GM19240 (cell line): Measurements from ENCODE around the gene RPL36.
"Not testable (repeated sequence)": the region's sequence is repeated elsewhere in the genome, so short reads cannot be mapped to it uniquely, and the experiment has no call there.

Experiments used
- DNase-seq: peaks from one replicate; pipeline ENCODE4 v3.0.0; 2011; ENCODE audit warnings: low spot score; ENCODE audit not compliant: insufficient read length

Gene RPL36

DNA sequence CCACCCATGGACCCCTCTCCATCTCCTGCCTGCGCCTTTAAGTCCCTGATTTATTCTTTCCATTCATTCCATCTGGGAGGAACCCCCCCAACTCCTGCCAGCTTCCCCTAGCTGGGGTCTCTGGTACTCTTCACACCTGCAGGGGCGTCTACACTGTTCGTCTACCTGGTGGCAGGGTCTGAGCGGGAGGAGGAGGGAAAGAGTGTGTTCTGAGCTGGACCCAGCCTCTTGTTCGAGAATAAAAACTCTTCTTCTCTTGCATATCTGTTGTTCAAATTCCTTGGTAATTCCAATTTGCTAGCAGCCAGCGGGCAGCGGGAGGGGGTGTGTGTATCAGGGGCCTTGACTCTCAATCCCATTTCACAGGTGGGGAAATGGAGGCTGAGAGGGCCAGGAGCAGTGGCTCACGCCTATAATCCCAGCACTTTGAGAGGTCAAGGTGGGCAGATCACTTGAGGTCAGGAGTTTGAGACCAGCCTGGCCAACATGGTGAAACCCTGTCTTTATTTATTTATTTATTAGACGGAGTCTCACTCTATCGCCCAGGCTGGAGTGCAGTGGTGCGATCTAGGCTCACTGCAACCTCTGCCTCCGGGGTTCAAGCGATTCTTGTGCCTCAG lies 1.7 kb upstream of the RPL36 start:
- DNase-seq = not testable (repeated sequence)

DNA sequence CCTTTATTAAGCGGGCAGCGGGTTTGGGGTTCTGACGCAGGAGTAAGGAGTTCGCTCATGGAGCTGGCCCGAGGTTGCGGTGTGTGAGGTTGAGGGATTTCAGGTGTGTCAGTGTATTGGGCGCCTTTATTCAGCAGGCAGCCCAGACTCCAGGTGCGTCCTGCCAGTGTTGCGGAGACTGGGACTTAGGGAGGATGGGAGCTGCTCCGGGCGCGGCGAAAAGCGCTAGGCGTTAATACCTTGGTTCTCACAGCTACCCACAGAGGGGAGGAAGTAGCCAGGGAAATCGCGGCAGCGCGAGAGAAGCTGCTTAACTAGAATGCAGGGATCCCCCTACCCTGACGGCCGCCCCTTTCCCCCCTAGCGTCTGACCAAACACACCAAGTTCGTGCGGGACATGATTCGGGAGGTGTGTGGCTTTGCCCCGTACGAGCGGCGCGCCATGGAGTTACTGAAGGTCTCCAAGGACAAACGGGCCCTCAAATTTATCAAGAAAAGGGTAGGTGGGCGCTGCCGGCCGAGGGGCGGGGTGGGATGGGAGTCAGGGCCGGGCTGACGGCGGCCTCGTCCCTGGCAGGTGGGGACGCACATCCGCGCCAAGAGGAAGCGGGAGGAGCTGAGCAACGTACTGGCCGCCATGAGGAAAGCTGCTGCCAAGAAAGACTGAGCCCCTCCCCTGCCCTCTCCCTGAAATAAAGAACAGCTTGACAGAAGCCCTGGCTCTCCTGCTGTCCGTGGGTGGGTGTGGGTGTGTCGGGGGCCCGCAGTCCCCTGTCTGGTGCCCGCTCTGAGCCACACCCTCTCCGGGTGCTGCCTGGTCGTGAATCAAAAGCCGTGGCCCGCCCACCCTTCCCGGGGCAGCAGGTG lies 1.1 kb downstream of the RPL36 start:
- no peak for DNase-seq

DNA sequence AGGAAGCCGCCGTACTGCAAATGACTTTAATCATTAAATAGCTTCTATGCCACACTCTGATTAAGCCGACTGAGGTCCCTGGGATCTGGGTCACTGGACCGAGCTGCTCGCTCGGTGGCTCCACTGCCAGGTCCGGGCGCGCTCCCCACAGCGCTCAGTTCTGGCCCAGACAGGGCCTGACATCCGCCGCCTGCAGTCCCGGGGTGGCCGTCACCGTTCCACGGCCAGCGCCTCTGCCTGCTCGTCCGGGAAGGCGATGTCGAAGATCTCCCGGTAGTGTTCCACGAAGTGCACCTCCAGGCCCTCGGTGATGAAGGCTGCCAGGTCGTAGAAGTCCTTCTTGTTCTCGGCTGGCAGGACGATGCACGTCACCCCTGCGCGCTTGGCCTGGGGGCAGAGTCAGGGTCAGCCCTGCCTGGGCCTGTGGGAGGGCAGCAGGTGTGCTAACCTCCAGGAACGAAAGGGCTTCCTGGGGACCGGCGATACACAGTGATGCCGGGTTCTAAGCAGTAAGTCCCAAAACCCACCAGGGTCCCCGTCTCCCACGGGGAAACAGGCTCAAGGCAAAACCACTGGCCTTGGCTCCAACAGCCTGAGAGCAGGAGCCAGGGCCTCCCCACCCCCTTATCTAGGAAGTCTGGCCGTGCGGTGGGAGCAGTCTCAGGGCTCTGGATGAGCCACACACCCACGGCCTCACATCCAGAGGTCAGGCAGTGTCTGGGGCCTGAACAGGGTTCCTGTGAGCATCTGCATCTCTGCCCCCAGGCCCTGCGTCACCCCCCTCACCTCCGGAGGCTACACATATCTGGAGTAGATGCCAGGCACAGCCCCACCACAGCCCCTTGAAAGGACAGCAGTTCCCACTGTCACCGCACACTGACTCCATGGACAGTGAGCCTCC lies 2.0 kb downstream of the RPL36 start:
- DNase-seq = no peak

DNA sequence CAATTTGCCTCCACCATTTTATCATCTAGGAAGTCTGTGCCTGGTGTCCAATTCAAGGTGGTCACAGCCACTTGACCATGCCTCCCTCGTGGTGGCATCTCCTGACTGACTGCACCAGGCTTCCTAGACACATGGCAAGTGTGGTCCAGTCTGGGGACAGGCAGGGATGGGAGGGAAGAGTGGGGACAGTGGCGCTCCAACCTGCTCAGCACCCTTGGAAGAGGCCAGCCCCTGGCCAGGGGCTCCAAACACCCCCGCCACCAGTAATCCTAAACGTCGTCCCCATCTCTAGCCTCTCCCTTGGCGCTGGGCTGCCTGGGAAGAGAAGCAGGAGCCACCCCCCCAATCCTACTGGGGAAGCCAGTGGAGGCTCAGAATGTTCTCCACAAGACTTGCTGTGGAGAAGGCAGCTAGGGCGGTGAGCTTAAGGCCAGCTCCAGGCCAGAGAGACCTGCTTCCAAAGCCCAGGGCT lies 2.7 kb downstream of the RPL36 start:
- DNase-seq = no peak

DNA sequence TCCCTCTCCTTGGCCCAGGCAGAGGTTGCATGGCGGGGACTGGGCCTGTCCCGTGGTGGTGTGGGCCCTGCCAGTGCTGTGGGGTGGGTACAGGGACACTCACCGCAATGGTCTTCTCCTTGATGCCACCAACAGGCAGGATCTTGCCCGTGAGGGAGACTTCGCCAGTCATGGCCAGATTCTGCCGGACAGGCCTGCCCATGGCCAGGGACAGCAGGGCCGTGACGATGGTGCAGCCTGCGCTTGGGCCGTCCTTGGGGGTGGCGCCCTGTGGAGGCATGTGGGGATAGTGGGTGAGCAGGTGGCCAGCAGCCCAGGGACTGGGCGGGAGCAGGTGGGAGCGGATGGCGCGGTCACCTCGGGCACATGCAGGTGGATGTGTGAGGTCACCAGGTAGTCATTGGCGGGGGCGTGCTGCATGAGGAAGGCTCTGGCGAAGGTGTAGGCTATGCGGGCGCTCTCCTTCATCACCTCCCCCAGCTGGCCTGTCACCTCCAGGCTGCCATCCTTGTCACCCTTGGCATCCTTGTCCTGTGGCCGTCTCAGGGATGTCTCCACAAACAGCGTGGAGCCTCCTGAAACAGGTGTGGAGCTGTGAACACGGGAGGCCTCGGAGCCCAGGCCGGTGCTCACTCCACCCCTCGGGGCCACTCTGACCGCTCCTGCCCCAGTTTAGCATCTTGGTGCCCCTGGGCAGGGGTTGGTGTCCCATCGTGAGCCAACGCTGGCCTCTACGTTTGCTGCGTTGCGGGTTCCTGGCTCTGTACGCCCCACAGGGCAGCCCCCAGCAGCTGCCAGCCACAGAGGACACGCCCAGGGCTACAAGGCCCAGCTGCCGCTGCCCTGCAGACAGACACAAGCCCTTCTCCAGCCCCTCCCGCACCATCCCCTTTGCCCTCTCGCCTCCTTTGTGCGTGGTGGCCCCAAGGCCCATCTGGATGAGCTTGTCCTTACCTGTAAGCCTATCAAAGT lies 3.4 kb downstream of the RPL36 start:
- DNase-seq = no peak

DNA sequence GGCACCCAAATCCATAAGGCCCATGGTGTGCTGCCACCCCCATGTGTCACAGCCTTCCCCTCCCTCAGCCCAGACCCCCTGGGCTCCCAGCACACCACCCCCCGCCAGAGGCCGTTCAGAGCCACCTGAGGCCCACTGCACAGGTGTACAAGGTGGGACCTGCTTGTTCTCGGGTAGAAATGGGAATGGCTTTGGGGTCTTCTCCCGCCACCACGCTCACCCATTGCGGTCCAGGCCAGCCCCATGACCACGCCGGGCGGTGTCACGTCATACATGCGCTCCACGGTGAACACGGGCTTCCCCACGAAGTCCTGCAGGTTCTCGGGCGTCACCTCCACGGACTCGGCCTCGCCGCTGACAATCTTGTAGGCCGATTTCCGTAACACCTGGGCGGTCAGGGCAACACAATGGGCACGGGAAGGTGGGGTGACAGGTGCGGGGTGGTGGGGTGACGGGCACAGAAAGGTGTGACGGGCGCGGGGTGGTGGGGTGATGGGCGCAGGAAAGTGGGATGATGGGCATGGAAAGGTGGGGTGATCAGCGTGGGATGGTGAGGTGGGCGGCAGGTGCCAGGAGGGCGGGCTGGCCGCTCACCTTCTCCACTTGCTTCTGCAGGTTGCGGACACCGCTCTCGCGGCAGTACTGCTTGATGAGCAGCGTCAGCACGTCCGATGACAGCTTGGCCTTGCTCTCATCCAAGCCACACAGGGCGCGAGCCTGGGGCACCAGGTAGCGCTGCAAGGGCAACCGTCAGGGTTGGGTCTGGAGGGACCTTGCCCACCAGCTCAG lies 4.3 kb downstream of the RPL36 start:
- DNase-seq = no peak

DNA sequence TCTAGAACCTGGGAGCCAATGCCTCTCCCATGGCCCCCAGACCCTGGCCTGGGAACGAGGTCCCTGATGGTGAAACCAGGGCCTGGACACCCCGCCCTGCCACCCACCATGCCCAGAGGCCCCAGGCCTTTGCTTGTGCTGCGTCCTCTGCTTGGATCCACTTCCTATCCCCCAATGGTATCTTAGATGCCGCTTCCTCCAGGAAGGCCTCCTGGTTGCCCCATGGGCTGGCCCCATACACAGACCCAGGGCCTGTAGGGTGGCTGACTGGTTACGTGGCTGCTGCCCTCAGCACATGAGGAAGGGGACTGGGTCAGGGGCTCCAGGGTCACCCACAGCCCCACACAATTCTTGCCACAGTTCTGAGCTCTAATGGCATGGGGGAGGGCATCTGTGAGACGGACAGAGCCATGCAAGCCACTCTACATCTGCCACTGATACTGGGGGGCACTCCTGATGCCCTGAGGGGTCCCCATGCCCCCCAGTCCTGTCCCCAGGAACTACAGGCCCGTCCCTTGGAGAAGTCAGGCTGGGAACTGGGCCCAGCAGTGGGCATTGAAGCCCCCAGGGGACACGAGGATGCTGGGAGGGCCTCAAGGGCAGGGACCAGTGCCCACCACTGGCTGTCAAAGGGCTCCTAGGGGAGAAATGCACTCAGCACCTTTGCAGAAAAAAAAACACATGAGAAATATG lies 5.0 kb downstream of the RPL36 start:
- DNase-seq = no peak

DNA sequence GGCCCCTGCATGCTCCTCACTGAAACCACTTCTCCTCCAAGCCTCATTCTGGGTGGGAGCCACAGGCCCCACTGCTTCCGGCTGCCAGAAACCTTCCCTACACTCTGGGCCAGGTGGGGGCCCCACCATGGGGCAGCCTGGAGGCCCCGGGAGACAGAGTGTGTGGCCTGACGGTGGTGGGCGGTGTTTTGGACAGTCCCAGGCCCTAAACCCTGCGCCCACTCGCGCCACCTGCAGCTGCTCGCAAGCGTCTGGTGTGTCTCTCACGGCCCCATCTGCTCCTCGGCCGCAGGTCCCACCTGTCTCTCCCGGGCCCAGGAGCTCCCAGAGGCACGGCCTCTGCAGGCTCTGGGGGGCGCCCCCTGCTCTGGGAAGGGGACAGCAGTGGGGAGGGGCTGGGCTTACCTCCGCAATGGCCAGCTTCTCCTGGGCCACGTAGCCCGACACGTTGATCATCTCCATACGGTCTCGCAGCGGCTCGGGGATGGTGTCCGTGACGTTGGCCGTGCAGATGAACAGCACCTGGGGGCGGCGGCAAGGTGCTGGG lies 5.6 kb downstream of the RPL36 start:
- DNase-seq = no peak

DNA sequence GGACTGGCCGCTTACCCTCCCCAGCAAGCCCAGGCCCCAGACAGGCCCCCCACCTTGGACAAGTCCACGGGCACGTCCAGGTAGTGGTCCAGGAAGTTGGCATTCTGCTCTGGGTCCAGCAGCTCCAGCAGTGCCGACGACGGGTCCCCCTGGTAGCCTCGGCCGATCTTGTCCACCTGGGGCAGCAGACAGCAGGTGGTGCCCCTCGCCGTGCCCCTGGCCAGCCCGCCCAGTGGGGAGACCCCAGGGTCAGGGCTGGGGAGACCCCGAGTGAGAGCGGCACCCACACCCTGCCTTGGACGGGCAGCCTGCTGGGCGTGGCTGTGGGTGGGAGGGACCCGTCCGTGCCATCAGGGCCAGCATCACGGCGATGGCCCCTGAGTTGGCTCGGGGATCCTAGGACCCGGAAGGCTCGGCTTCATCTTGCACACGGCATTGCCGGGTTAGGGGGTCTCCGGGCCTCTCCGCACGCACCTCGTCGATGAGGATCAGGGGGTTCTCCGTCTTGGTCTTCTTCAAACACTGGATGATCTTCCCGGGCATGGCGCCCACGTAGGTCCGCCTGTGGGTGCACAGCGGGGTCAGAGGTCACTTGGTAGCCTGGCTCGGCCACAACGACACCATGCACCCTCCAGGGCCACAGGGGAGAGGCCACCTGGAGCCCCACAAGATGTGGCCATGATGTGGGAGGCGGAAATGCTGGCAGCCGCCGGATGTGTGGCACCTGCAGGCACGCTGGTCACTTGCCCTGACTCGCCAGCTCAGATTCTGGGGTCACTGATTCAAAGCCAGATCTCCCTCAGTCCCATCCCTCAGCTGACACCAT lies 6.3 kb downstream of the RPL36 start:
- DNase-seq = no peak

DNA sequence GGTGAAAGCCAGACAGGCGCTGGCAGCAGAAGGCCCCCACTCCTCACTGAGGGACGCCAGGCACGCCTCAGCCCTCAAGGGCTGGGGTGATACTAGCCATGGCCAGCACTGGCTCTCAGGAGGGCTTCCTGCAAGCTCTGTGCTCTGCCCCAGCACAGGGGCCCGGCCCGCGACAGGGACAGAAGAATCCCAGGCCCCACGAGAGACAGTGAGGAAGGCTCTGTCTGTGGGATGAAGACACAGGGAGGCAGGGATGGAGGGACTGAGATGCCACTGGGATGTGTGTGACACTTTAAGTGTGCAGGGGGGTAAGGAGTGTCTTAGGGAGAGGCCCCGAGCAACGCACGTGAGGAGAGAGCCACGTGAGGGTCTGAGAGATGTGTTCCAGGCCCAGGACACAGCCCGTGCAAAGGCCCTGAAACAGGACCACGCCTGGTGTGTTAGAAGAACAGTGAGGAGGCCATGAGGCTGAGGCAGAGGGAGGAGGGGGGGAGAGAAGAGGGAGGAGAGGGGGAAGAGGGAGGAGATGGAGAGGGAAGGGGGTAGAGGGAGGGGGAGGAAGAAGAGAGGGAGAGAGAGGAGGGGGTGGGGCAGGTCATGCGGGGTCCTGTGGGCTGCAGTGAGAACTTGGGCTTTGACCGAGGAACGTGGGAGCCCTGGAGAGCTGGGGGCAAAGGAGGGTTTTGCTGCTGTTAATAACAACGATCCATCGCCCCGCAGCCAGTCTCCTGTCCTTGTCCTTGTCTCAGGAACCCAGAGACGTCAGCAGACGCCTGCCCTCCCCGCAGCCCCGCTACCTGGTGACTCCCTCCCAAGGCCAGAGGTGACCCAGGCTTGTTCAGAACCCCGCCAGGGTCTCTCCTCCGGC lies 7.2 kb downstream of the RPL36 start:
- no peak for DNase-seq

DNA sequence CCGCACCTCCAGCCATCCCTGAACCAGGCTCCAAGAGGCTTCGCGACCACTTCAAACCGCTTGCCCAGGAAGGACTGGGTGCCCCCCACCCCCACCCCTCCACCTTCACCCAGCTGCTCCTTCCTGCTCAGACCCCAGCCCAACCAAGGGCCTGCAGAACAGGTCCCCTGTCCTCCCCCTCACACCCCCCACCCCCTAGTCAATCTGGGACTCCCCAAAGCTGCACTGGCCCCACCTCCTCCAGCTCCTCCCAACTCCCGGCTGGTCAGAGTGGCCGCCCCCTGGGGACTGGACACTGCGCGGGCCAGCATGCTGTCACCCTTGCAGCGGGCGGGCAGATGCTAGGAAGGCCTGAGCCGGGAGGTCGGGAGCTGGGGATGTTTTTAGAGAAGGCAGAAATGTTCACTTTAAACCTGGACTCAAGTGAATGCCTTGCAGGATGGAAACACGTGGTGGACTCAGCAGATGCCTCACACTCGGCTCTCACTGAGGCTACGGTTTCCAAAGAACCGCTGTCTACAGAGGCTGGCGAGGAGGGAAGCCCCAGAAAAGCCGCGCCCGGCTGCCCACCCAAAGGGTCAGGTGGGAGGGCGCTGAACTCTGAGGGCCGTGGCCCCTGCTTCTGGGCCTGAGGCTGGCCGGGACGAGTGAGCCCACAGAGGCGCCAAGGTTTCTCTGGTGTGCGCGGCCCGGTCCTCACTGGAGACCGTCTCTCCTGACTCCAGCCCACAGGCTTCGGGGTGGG lies 8.0 kb downstream of the RPL36 start:
- no peak for DNase-seq

DNA sequence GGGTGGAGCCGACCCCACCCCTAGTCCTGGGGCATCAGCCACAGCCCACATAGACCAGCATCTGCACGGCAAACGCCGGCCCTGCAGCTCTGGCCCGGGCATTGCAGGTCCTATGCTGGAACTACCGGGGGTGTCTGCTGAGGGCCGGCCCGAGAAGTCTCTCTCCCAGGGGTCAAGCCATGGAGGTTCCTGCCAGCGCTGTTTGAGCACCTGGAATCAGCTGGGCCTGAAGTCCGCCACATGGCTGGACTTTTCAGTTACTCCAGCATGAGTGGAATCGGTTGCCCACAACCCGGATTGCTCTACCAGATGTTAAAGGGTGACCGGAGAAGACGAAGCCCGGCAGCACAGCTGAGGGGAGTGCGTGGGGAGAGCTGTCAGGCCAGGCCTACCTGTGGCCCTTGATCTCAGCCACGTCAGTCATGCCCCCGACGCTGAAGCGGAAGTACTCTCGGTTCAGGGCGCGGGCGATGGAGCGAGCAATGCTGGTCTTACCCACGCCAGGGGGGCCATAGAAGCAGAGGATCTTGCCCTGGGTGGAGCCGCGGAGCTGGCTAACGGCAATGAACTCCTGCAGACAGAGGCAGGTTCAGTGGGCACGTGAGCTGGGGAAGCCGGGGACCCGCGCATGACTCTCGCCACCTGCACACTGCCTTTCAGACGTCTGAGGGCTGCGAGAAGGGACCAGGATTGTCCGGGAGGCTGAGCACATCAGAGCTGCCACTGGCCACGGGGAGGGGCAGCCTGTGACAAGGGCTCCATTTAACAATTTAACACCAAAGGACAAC lies 8.7 kb downstream of the RPL36 start:
- DNase-seq = no peak

DNA sequence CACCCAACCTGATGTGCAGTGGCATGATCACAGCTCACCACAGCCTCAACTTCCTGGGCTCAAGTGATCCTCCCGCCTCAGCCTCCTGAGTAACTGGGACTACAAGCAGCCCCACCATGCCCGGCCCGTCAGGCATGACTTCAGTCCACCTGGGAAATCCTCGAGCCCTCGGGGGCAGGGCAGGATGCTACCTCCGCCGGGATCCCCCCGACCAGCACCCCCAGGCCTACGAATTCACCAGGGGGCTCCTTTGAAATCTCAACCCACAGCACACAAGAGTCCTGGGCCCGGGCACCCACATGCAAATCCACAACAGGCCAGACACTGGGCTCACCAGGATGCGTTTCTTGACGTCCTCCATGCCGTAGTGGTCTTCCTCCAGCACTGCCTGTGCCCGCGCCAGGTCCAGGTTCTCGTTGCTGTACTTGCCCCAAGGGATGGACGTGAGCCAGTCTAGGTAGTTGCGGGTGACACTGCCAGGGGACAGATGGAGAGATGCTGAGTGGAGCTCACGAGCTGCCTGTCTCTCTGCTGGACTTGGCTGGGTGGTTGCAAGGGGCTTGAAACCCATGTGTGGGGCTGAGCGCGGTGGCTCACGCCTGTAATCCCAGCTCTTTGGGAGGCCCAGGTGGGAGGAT lies 10.5 kb downstream of the RPL36 start:
- no peak for DNase-seq

DNA sequence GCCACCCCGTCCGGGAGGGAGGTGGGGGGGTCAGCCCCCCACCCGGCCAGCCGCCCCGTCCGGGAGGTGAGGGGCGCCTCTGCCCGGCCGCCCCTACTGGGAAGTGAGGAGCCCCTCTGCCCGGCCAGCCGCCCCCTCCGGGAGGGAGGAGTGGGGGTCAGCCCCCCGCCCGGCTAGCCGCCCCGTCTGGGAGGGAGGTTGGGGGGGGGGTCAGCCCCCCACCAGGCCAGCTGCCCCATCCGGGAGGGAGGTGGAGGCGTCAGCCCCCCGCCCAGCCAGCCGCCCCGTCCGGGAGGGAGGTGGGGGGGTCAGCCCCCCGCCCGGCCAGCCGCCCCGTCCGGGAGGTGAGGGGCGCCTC lies 11.9 kb downstream of the RPL36 start:
- DNase-seq = not testable (repeated sequence)
